GM23248 (cell line): ENCODE data around the gene TSSK2. TPM values are rescaled to one million over a fixed set of nuclear protein-coding genes. Genes with fewer than 3 reads are reported as not detected.

ENCODE experiments used
- DNase-seq: peaks from one replicate; pipeline ENCODE4 v3.0.0-alpha.2; 2015
- H2AFZ ChIP-seq: fragments of 200-600 bp; sonication (generic); 2 replicates; pipeline ENCODE4 v1.6.1; 2016; ENCODE audit warnings: antibody characterized with exemption
- H3F3A ChIP-seq: fragments of 200-600 bp; sonication (generic); 2 replicates; pipeline ENCODE4 v1.6.1; 2016; ENCODE audit warnings: mild to moderate bottlenecking, antibody characterized with exemption, mixed run types; ENCODE audit not compliant: insufficient read depth
- H3K27ac ChIP-seq: fragments of 200-600 bp; sonication (generic); 2 replicates; pipeline ENCODE4 v1.5.1; 2016; ENCODE audit warnings: mild to moderate bottlenecking
- H3K27me3 ChIP-seq: fragments of 200-600 bp; sonication (generic); replicated peaks from 2 replicates; pipeline ENCODE4 v1.6.1; 2016; ENCODE audit warnings: mild to moderate bottlenecking; ENCODE audit not compliant: insufficient read depth
- H3K36me3 ChIP-seq: fragments of 200-600 bp; sonication (generic); 2 replicates; pipeline ENCODE4 v1.6.1; 2016; ENCODE audit warnings: low read depth, mild to moderate bottlenecking
- H3K4me1 ChIP-seq: fragments of 200-600 bp; sonication (generic); 2 replicates; pipeline ENCODE4 v1.6.1; 2016; ENCODE audit warnings: mild to moderate bottlenecking; ENCODE audit not compliant: insufficient read depth
- H3K4me2 ChIP-seq: fragments of 200-600 bp; sonication (generic); one replicate; pipeline ENCODE4 v1.6.1; 2016; ENCODE audit warnings: mild to moderate bottlenecking; ENCODE audit not compliant: unreplicated experiment
- H3K4me3 ChIP-seq: fragments of 200-600 bp; sonication (generic); 2 replicates; pipeline ENCODE4 v1.5.1; 2016; ENCODE audit warnings: mild to moderate bottlenecking
- H3K79me2 ChIP-seq: fragments of 200-600 bp; sonication (generic); 2 replicates; pipeline ENCODE4 v1.6.1; 2016; ENCODE audit warnings: mild to moderate bottlenecking; ENCODE audit not compliant: insufficient read depth
- H3K9ac ChIP-seq: fragments of 200-600 bp; sonication (generic); 2 replicates; pipeline ENCODE4 v1.6.1; 2016; ENCODE audit warnings: mild to moderate bottlenecking
- H3K9me2 ChIP-seq: fragments of 200-600 bp; sonication (generic); 2 replicates; pipeline ENCODE4 v1.6.1; 2016; ENCODE audit warnings: mixed run types, mild to moderate bottlenecking, moderate library complexity; ENCODE audit not compliant: insufficient read depth
- H3K9me3 ChIP-seq: fragments of 200-600 bp; sonication (generic); one replicate; pipeline ENCODE4 v1.6.1; 2017; ENCODE audit warnings: low read depth
- H4K20me1 ChIP-seq: fragments of 200-600 bp; sonication (generic); 2 replicates; pipeline ENCODE4 v1.6.0; 2016; ENCODE audit not compliant: insufficient read depth
- EZH2 ChIP-seq: fragments of 200-600 bp; sonication (generic); IDR thresholded peaks from 2 replicates; pipeline ENCODE4 v1.6.1; 2018; ENCODE audit warnings: antibody characterized with exemption, mild to moderate bottlenecking; ENCODE audit not compliant: insufficient read depth, poor library complexity, severe bottlenecking
- EZH2phosphoT487 ChIP-seq: fragments of 200-600 bp; sonication (generic); IDR thresholded peaks from 2 replicates; pipeline ENCODE4 v1.6.1; 2018; ENCODE audit warnings: antibody characterized with exemption, moderate library complexity, mild to moderate bottlenecking, low read depth; ENCODE audit not compliant: insufficient read depth
- WGBS, 2 experiments: methylation state at CpG; one replicate each; pipeline ENCODE4 v1.1.6; 2015 to 2017; ENCODE audit warnings: low lambda C conversion rate in 2 of 2, low coverage in 1 of 2; ENCODE audit errors: missing lambda C conversion rate in 2 of 2; 5-methylcytosine and 5-hydroxymethylcytosine counted together
- in situ Hi-C: fragments of 300-500 bp; cut with MboI; formaldehyde crosslinking; loops from 2 replicates; pipeline ENCODE4 v1.15.0; 2020
- polyA plus RNA-seq: library from polyadenylated mRNA; unstranded; fragments of >200 nt; fragmentation: Nextera tagmentation; extraction: Ambion mirVana; gene quantifications from 2 replicates; pipeline ENCODE4 v1.2.1, GENCODE V29; 2016
- total RNA-seq: library from RNA; depleted of rRNA; stranded (reverse); fragments of >200 nt; shearing (Covaris generic); gene quantifications from 2 replicates; pipeline ENCODE4 v1.2.3, GENCODE V29; 2014

The TSSK2 gene
- total and polyA plus RNA-seq, 2 experiments from 2014 or later = not detected

DNA sequence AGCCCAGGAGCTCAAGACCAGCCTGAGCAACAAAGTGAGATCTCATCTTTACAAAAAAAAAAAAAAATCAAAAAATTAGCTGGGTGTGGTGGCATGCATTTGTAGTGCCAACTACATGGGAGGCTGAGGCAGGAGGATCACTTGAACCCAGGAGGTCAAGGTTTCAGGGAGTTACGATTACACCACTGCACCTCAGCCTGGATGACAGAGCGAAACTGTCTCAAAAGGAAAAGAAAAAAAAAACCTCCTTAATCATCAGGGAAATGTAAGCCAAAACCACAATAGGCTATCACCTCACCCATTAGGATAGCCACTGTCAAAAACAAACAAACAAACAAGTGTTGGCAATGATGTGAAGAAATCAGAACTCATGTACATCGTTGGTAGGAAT, 22.3 kb upstream of the TSSK2 start:
- no peaks in the 10 kb centered on the region for H3K9me2 ChIP-seq
- TF ChIP-seq EZH2 (no peak), EZH2phosphoT487 (no peak)
- H3F3A ChIP-seq = peaks cover 9% of the 10 kb centered on the region
- 0 out of 2 replicates have a peak overlapping the region, but pooled peaks have one; percentile 30 for H3K27ac ChIP-seq
- H2AFZ ChIP-seq = no peak overlapping the region
- H3K9me3 ChIP-seq = no peaks in the 10 kb centered on the region
- peaks cover 6% of the 10 kb centered on the region; the same call in 1 of the 2 replicates for H3K4me1 ChIP-seq
- no peak overlapping the region for H3K4me3 ChIP-seq
- in situ Hi-C loops = no loop called here
- no peaks in the 10 kb centered on the region for H3K36me3 ChIP-seq
- H4K20me1 ChIP-seq = peaks cover 13% of the 10 kb centered on the region; the same call in 1 of the 2 replicates
- H3K27me3 ChIP-seq = no peaks in the 10 kb centered on the region
- no peak overlapping the region for H3K4me2 ChIP-seq
- peaks cover 99% of the 10 kb centered on the region for H3K79me2 ChIP-seq
- DNase-seq = no peak
- H3K9ac ChIP-seq = no peak overlapping the region
- 81 to 83% methylated on average over 3 of the region's 3 CpGs for WGBS, 2 experiments

DNA sequence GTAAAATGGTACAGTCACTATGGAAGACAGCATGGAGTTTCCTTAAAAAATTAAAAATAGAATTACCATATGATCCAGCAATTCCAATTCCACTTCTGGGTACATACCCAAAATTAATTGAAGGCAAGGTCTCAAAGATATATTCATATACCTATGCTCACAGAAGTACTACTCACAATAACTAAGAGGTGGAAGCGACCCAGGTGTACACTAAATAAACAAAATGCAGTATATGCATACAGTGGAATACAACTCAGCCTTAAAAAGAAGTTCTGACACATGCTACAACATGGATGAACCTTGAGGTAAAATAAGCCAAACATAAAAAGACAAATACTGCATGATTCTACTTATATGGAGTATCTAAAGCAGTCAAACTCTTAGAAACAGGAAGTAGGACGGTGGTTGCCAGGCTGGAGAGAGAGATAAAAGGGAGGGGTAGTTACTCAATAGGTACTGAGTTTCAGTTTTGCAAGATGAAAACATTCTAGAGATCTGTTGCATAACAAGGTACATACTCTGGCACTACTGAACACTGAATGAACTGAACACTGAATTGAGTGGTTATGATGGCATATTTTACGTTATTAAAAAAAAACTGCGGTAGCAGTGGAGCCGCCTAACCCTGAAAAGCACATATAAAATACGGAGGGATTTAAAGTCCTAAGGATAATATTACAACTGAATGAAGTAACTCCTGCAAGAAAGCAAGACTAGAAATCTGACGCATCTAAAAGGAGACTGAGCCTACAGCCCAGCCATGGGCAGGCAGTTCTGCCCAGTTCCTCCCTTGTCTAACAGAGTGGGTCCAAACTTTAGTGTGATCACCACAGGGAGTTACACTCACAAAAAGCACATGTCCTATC, 21.7 kb upstream of the TSSK2 start:
- Histone ChIP-seq H4K20me1 (peaks cover 13% of the 10 kb centered on the region; the same call in 1 of the 2 replicates), H3K9ac (no peak overlapping the region), H3K36me3 (no peaks in the 10 kb centered on the region), H3K9me2 (no peaks in the 10 kb centered on the region), H3K27me3 (no peaks in the 10 kb centered on the region), H3K27ac (peak overlapping the region; percentile 30; the same call in 1 of the 2 replicates), H3K4me1 (peaks cover 6% of the 10 kb centered on the region; the same call in 1 of the 2 replicates), H3K4me3 (no peak overlapping the region), H3K4me2 (no peak overlapping the region), H3K79me2 (peaks cover 98% of the 10 kb centered on the region), H3F3A (peaks cover 9% of the 10 kb centered on the region), H2AFZ (no peak overlapping the region), H3K9me3 (no peaks in the 10 kb centered on the region)
- WGBS, 2 experiments = 70 to 73% methylated on average over 7 of the region's 7 CpGs
- DNase-seq = peak; percentile 65
- TF ChIP-seq EZH2phosphoT487 (no peak), EZH2 (no peak)
- in situ Hi-C loops = no loop called here

DNA sequence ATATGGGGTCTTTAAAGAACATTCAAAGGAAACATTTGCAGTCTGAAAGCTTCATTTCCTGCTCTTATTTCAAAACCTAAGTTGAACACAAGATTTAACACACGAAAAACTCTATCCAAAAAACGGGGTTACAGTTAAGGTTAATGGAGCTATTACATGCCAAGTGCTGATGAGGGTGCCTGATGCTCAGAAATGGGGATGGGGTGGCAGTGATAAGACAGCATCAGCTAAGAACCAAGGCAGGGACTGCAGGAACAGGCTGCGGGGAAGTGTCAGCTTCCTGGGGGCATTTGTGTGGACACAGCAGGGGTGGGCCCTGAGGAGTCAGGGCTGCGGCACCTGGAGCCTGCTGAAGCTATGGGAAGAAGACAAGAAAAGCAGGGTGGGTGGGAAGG, 21.0 kb upstream of the TSSK2 start:
- Histone ChIP-seq H3K79me2 (peaks cover 98% of the 10 kb centered on the region), H3K4me1 (peaks cover 6% of the 10 kb centered on the region; the same call in 1 of the 2 replicates), H3K36me3 (no peaks in the 10 kb centered on the region), H3K27ac (no peak overlapping the region), H3F3A (peaks cover 9% of the 10 kb centered on the region), H3K4me3 (no peak overlapping the region), H3K9me3 (no peaks in the 10 kb centered on the region), H3K9ac (no peak overlapping the region), H3K9me2 (no peaks in the 10 kb centered on the region), H3K4me2 (no peak overlapping the region), H2AFZ (no peak overlapping the region), H3K27me3 (no peaks in the 10 kb centered on the region), H4K20me1 (peaks cover 13% of the 10 kb centered on the region; the same call in 1 of the 2 replicates)
- DNase-seq = no peak
- 74 to 79% methylated on average over 4 of the region's 4 CpGs for WGBS, 2 experiments
- in situ Hi-C loops = no loop called here
- TF ChIP-seq EZH2 = no peak
- no peak for TF ChIP-seq EZH2phosphoT487

DNA sequence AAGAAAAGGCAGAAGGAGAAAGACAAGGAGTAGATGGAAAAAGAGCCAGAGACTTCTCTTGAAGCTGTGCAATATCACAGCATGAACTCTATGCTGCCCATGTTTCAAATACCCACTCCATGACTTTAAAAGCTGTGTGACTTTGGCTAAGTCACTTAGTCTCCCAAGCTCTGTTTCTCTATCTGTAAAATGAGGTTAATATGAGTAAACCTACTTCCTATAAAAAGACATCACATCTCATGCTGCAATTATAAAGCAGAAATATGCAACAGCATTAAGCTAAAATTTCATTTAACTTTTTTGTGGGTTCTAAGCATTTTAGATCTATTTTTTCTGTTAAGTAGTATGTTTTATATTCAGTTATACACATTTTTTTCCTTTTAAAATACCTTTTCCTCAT, 20.5 kb upstream of the TSSK2 start:
- TF ChIP-seq EZH2phosphoT487 (no peak), EZH2 (no peak)
- H3K27ac ChIP-seq = no peak overlapping the region
- no peak overlapping the region for H3K4me2 ChIP-seq
- in situ Hi-C loops = no loop called here
- H3K9me2 ChIP-seq = no peaks in the 10 kb centered on the region
- no peak overlapping the region for H3K9ac ChIP-seq
- no peaks in the 10 kb centered on the region for H3K36me3 ChIP-seq
- no peak overlapping the region for H3K4me3 ChIP-seq
- no peak overlapping the region for H2AFZ ChIP-seq
- H4K20me1 ChIP-seq = peaks cover 13% of the 10 kb centered on the region; the same call in 1 of the 2 replicates
- H3K27me3 ChIP-seq = no peaks in the 10 kb centered on the region
- DNase-seq = no peak
- no peaks in the 10 kb centered on the region for H3K9me3 ChIP-seq
- H3K79me2 ChIP-seq = peaks cover 98% of the 10 kb centered on the region
- peaks cover 6% of the 10 kb centered on the region; the same call in 1 of the 2 replicates for H3K4me1 ChIP-seq
- peaks cover 9% of the 10 kb centered on the region for H3F3A ChIP-seq
